GM12874 (cell line): Measurements from ENCODE around the gene DNAJC4.

ENCODE experiments used
- TF ChIP-seq, protein P1 (sequence below): IDR thresholded peaks from 2 replicates; pipeline ENCODE4 v1.5.1; 2011; ENCODE audit warnings: low read depth, mild to moderate bottlenecking, control low read depth, low read length, moderate library complexity; ENCODE audit not compliant: insufficient read depth

The DNAJC4 gene

GRCh38 chr11:64186492-64187165, 43.7 kb upstream of the DNAJC4 start:
- TF ChIP-seq, protein P1, sequence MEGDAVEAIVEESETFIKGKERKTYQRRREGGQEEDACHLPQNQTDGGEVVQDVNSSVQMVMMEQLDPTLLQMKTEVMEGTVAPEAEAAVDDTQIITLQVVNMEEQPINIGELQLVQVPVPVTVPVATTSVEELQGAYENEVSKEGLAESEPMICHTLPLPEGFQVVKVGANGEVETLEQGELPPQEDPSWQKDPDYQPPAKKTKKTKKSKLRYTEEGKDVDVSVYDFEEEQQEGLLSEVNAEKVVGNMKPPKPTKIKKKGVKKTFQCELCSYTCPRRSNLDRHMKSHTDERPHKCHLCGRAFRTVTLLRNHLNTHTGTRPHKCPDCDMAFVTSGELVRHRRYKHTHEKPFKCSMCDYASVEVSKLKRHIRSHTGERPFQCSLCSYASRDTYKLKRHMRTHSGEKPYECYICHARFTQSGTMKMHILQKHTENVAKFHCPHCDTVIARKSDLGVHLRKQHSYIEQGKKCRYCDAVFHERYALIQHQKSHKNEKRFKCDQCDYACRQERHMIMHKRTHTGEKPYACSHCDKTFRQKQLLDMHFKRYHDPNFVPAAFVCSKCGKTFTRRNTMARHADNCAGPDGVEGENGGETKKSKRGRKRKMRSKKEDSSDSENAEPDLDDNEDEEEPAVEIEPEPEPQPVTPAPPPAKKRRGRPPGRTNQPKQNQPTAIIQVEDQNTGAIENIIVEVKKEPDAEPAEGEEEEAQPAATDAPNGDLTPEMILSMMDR, result no peak

DNA sequence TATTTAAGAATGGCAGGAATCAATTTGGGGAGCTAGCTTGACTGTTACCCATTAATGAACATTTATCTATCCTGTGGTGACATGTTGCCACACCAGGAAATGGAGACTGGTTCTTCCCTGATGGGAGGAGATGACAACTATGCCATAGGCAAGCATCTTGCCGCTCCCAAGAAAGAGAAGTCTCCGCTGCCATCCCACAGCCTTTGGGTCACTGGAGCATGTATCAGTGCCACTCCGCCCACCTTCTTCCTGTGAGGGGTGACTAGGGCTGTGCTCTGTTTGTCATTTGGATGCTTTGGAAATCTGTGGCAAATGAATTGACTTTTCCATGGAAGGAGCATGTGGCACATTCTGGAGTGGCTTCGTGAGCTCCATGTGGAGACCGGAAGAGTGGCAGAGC, 37.9 kb upstream of the DNAJC4 start:
- TF ChIP-seq, protein P1, result no peak

- TF ChIP-seq, protein P1, result no peak
Measured at GRCh38 chr11:64196626-64197025, 33.7 kb upstream of the DNAJC4 start.

DNA sequence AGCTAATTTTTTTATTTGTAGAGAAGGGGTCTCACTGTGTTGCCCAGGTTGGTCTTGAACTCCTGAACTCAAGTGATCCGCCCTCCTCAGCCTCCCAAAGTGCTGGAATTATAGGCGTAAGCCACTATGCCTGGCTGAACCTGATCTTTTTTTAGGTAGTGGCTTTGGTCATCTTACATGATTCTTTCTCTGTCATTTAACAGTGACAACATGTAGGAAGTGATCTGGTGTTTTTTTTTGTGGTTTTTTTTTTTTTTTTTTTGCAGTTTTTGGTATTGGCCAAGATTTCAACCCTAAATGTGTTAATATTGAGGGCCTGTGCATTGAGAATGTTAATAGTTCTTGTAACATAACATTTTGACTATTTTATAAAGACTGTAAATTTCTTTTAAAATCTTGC, 31.8 kb upstream of the DNAJC4 start:
- TF ChIP-seq, protein P1, result no peak

DNA sequence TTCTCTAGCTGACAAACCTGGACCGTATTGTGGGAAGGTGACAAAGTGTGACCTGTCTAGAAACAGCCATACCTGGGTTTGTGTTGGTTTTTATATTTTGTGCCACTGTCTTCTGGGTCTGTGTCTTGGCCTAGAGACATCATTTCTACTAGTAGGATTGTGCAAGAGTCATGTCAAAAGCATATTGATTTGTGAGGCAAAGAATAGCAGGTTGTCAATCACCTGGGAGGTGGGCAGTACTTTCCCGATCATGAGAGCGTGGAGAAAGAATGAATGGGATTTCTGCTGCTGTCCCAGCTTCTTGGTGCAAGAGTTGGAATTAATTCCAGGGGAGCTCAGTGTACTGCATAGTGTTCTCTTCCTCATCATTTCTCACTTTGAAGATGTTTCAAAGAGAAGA, 28.8 kb upstream of the DNAJC4 start:
- TF ChIP-seq, protein P1, result no peak

DNA sequence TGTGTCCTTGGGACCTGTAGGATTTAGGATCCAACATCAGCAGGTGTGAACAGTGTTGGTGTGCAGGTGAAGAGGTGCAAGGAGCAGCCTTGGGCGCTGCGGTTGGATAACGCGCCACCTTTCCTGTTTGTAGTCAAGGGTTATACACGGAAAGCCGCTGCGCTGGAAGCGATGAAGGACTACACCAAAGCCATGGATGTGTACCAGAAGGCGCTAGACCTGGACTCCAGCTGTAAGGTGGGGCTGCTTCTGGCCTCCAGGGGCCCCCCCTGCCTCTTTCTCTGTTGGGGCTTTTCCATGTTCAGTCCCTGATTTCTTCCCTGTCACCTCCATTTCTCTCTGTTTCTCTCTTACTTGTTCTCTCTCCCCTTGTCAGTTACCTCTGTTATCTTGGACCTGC, 27.4 kb upstream of the DNAJC4 start:
- TF ChIP-seq, protein P1, result no peak

DNA sequence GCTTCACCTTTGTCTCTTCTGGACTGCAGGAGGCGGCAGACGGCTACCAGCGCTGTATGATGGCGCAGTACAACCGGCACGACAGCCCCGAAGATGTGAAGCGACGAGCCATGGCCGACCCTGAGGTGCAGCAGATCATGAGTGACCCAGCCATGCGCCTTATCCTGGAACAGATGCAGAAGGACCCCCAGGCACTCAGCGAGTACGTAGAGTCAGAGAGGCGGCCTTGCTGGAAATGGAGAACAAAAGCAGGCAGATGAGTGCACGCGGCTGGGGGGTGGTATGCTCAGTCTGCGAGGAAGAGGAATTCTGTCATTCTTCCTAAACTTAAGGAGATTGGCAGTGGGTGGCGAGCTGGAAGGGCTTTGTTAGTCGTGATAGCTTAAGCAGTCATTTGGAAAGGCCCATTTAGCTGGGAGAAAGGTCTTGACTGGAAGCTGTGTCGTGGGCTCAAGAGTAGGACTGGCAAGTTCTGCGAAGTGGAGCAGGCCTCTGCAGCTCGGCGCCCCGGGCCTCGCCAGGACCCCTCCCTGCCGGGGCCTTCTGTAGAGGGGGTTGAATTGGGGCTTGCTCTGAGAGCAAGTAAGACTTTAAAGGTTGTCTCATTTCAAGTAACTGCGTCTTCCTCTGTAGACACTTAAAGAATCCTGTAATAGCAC, 26.8 kb upstream of the DNAJC4 start:
- TF ChIP-seq, protein P1, result no peak
